H9 (cell line): ENCODE data around the gene PCSK9. TPM values are rescaled to one million over a fixed set of nuclear protein-coding genes. Genes with fewer than 3 reads are reported as not detected.

Source experiments
- DNase-seq: peaks from one replicate; pipeline ENCODE4 v3.0.0-alpha.2; 2017
- H2AFZ ChIP-seq: one replicate; pipeline ENCODE4 v1.6.1; 2013; ENCODE audit warnings: mild to moderate bottlenecking, low read length, control low read depth, moderate library complexity
- H2AK5ac ChIP-seq: 2 replicates; pipeline ENCODE4 v1.6.1; 2013; ENCODE audit warnings: low read length, control low read depth, mixed read lengths; ENCODE audit not compliant: insufficient read length
- H2BK120ac ChIP-seq: one replicate; pipeline ENCODE4 v1.6.1; 2013; ENCODE audit warnings: low read depth, mild to moderate bottlenecking, low read length, control low read depth, inconsistent platforms; ENCODE audit not compliant: poor library complexity, severe bottlenecking
- H2BK12ac ChIP-seq: 2 replicates; pipeline ENCODE4 v1.6.1; 2013; ENCODE audit warnings: low read length, control low read depth, mixed read lengths, low read depth; ENCODE audit not compliant: insufficient read length
- H2BK15ac ChIP-seq: 2 replicates; pipeline ENCODE4 v1.6.1; 2013; ENCODE audit warnings: low read depth, low read length, control low read depth
- H2BK20ac ChIP-seq: one replicate; pipeline ENCODE4 v1.6.1; 2013; ENCODE audit warnings: low read depth, mild to moderate bottlenecking, low read length, control low read depth, inconsistent platforms; ENCODE audit not compliant: poor library complexity, severe bottlenecking
- H2BK5ac ChIP-seq: 2 replicates; pipeline ENCODE4 v1.6.1; 2013; ENCODE audit warnings: low read length, control low read depth, mixed read lengths; ENCODE audit not compliant: insufficient read length
- H3K14ac ChIP-seq: 2 replicates; pipeline ENCODE4 v1.6.1; 2013; ENCODE audit warnings: low read length, control low read depth; ENCODE audit not compliant: insufficient read depth
- H3K18ac ChIP-seq: 2 replicates; pipeline ENCODE4 v1.6.1; 2013; ENCODE audit warnings: low read depth, mild to moderate bottlenecking, mixed read lengths, low read length, control low read depth; ENCODE audit not compliant: insufficient read length
- H3K23ac ChIP-seq: 2 replicates; pipeline ENCODE4 v1.6.1; 2013; ENCODE audit warnings: low read length, control low read depth, mixed read lengths, low read depth; ENCODE audit not compliant: insufficient read length
- H3K23me2 ChIP-seq: 2 replicates; pipeline ENCODE4 v1.6.1; 2013; ENCODE audit warnings: low read depth, mild to moderate bottlenecking, mixed read lengths, low read length, control low read depth; ENCODE audit not compliant: insufficient read length, poor library complexity, severe bottlenecking
- H3K27ac ChIP-seq: 2 replicates; pipeline ENCODE4 v1.5.1; 2013; ENCODE audit warnings: low read length, control low read depth, mixed read lengths, low read depth; ENCODE audit not compliant: insufficient read length
- H3K27me3 ChIP-seq: 2 replicates; pipeline ENCODE4 v1.6.1; 2013; ENCODE audit warnings: low read length, control low read depth, inconsistent platforms; ENCODE audit not compliant: insufficient read depth
- H3K4ac ChIP-seq: 2 replicates; pipeline ENCODE4 v1.6.1; 2013; ENCODE audit warnings: low read depth, mild to moderate bottlenecking, control low read depth, inconsistent platforms, low read length, moderate library complexity
- H3K4me1 ChIP-seq: 2 replicates; pipeline ENCODE4 v1.6.1; 2013; ENCODE audit warnings: low read length, control low read depth, inconsistent platforms; ENCODE audit not compliant: insufficient read depth
- H3K4me2 ChIP-seq: 2 replicates; pipeline ENCODE4 v1.6.1; 2013; ENCODE audit warnings: low read length, control low read depth, mixed read lengths; ENCODE audit not compliant: insufficient read length, insufficient read depth
- H3K56ac ChIP-seq: 2 replicates; pipeline ENCODE4 v1.6.1; 2013; ENCODE audit warnings: low read depth, mild to moderate bottlenecking, mixed read lengths, low read length, control low read depth; ENCODE audit not compliant: insufficient read length
- H3K79me1 ChIP-seq: 2 replicates; pipeline ENCODE4 v1.6.1; 2013; ENCODE audit warnings: low read depth, mild to moderate bottlenecking, moderate library complexity, low read length, control low read depth, inconsistent platforms; ENCODE audit not compliant: insufficient read depth, poor library complexity, severe bottlenecking
- H3K79me2 ChIP-seq: 2 replicates; pipeline ENCODE4 v1.6.1; 2013; ENCODE audit warnings: low read length, control low read depth, inconsistent platforms; ENCODE audit not compliant: insufficient read depth
- H3K9ac ChIP-seq: 2 replicates; pipeline ENCODE4 v1.6.1; 2013; ENCODE audit warnings: low read length, control low read depth, mixed read lengths; ENCODE audit not compliant: insufficient read length; ENCODE audit errors: extremely low read depth
- H3K9me3 ChIP-seq: one replicate; pipeline ENCODE4 v1.6.1; 2013; ENCODE audit warnings: low read depth, low read length, inconsistent platforms; ENCODE audit not compliant: control insufficient read depth
- H3T11ph ChIP-seq: one replicate; pipeline ENCODE4 v1.6.1; 2013; ENCODE audit warnings: mild to moderate bottlenecking, low read length, control low read depth, inconsistent platforms
- H4K20me1 ChIP-seq: one replicate; pipeline ENCODE4 v1.6.1; 2013; ENCODE audit not compliant: control insufficient read depth, insufficient read length, insufficient read depth
- H4K5ac ChIP-seq: 2 replicates; pipeline ENCODE4 v1.6.1; 2013; ENCODE audit warnings: low read depth, mild to moderate bottlenecking, mixed read lengths, low read length, control low read depth; ENCODE audit not compliant: insufficient read length
- H4K8ac ChIP-seq: replicated peaks from 2 replicates; pipeline ENCODE4 v1.6.1; 2013; ENCODE audit warnings: low read length, control low read depth, mixed read lengths, low read depth; ENCODE audit not compliant: insufficient read length
- H4K91ac ChIP-seq: 2 replicates; pipeline ENCODE4 v1.6.1; 2013; ENCODE audit warnings: low read depth, mild to moderate bottlenecking, moderate library complexity, mixed read lengths, low read length, control low read depth; ENCODE audit not compliant: insufficient read length
- H3K27ac Mint-ChIP-seq, 3 experiments: 2 replicates in 2 of 3; 3 replicates in 1 of 3; pipeline ENCODE4 v1.8.0; 2020 to 2021; ENCODE audit warnings: mixed read lengths in 3 of 3, mild to moderate bottlenecking in 1 of 3, moderate library complexity in 1 of 3
- H3K27me3 Mint-ChIP-seq: 2 replicates; pipeline ENCODE4 v1.8.0; 2021; ENCODE audit warnings: low read depth, mild to moderate bottlenecking, moderate library complexity, mixed read lengths
- H3K36me3 Mint-ChIP-seq, 3 experiments: 2 replicates in 2 of 3; 3 replicates in 1 of 3; pipeline ENCODE4 v1.8.0; 2020 to 2021; ENCODE audit warnings: low read depth in 3 of 3, mixed read lengths in 3 of 3; ENCODE audit not compliant: insufficient read depth in 1 of 3
- H3K4me1 Mint-ChIP-seq, 2 experiments: 2 replicates each; pipeline ENCODE4 v1.8.0; 2020; ENCODE audit warnings: mixed read lengths in 2 of 2
- H3K4me3 Mint-ChIP-seq, 2 experiments: 2 replicates in 1 of 2; 3 replicates in 1 of 2; pipeline ENCODE4 v1.8.0; 2020 to 2021; ENCODE audit warnings: mild to moderate bottlenecking in 2 of 2, mixed read lengths in 2 of 2, moderate library complexity in 1 of 2
- H3K9me3 Mint-ChIP-seq, 2 experiments: 2 replicates in 1 of 2; 3 replicates in 1 of 2; pipeline ENCODE4 v1.8.0; 2020; ENCODE audit warnings: mild to moderate bottlenecking in 2 of 2, mixed read lengths in 2 of 2, moderate library complexity in 1 of 2
- WGBS: extraction: QIAGEN DNeasy Blood & Tissue Kit; methylation state at CpG from one replicate; pipeline ENCODE4 v1.1.7; 2013; ENCODE audit warnings: missing lambda C conversion rate, low lambda C conversion rate, mixed read lengths; ENCODE audit not compliant: insufficient read length; ENCODE audit errors: extremely low coverage; 5-methylcytosine and 5-hydroxymethylcytosine counted together
- total RNA-seq: library from RNA; stranded (reverse); gene quantifications from 2 replicates; pipeline ENCODE4 v1.2.1, GENCODE V29; 2021
- TF ChIP-seq, protein P1 (sequence below): fragments of 200-600 bp; sonication (generic); conservative IDR thresholded peaks from 3 replicates; pipeline ENCODE4 v1.8.0; 2021; ENCODE audit warnings: antibody characterized with exemption, mild to moderate bottlenecking

The PCSK9 gene
- total RNA-seq, 1 experiment from 2014 or later = 75.1 TPM

DNA sequence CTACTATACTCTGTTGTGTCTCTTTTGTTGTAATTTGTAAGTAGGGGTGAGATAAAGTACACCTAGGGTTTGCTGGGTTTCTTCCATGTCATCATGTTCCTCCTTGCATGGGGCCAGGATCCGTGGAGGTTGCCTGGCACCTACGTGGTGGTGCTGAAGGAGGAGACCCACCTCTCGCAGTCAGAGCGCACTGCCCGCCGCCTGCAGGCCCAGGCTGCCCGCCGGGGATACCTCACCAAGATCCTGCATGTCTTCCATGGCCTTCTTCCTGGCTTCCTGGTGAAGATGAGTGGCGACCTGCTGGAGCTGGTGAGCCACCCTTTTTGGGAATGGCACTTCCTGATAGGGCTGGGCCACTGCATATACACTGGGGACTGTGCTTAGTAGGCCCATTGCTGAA is 4.4 kb downstream of the PCSK9 start:
- H3K4me2 ChIP-seq = no peak overlapping the region
- H3K27ac Mint-ChIP-seq = peak overlapping the region in 1 of 3 experiments; percentile 88; a peak in 1 of 7 replicates
- peaks cover 5% of the 10 kb centered on the region; the same call in 1 of the 2 replicates for H3K27me3 ChIP-seq
- H3K4me1 ChIP-seq = peaks cover 6% of the 10 kb centered on the region; the same call in 1 of the 2 replicates
- no peak overlapping the region for H2BK12ac ChIP-seq
- H3K4me1 Mint-ChIP-seq = peaks cover 34 to 35% of the 10 kb centered on the region in 2 experiments
- H3K56ac ChIP-seq = no peak overlapping the region
- peaks cover 30% of the 10 kb centered on the region for H3K27me3 Mint-ChIP-seq
- no CpG with 5 or more reads among the region's 9 CpGs for WGBS
- no peak overlapping the region for H2BK15ac ChIP-seq
- DNase-seq = no peak
- H3K9me3 ChIP-seq = no peaks in the 10 kb centered on the region
- peaks cover 18 to 49% (median 21%) of the 10 kb centered on the region in 3 experiments for H3K36me3 Mint-ChIP-seq
- H3K23ac ChIP-seq = no peak overlapping the region
- H4K8ac ChIP-seq = no peak overlapping the region
- H3K27ac ChIP-seq = no peak overlapping the region
- H3T11ph ChIP-seq = no peak overlapping the region
- H2AK5ac ChIP-seq = no peak overlapping the region
- no peak overlapping the region for H2BK120ac ChIP-seq
- peaks cover 21% of the 10 kb centered on the region for H3K23me2 ChIP-seq
- H3K9ac ChIP-seq = no peak overlapping the region
- H4K5ac ChIP-seq = no peak overlapping the region
- no peak overlapping the region for H3K18ac ChIP-seq
- TF ChIP-seq, protein P1, sequence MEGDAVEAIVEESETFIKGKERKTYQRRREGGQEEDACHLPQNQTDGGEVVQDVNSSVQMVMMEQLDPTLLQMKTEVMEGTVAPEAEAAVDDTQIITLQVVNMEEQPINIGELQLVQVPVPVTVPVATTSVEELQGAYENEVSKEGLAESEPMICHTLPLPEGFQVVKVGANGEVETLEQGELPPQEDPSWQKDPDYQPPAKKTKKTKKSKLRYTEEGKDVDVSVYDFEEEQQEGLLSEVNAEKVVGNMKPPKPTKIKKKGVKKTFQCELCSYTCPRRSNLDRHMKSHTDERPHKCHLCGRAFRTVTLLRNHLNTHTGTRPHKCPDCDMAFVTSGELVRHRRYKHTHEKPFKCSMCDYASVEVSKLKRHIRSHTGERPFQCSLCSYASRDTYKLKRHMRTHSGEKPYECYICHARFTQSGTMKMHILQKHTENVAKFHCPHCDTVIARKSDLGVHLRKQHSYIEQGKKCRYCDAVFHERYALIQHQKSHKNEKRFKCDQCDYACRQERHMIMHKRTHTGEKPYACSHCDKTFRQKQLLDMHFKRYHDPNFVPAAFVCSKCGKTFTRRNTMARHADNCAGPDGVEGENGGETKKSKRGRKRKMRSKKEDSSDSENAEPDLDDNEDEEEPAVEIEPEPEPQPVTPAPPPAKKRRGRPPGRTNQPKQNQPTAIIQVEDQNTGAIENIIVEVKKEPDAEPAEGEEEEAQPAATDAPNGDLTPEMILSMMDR = no peak
- peaks cover 18% of the 10 kb centered on the region; the same call in 1 of the 2 replicates for H3K79me2 ChIP-seq
- no peak overlapping the region for H3K14ac ChIP-seq
- no peaks in the 10 kb centered on the region for H3K79me1 ChIP-seq
- H3K4me3 Mint-ChIP-seq = no peak overlapping the region
- H3K9me3 Mint-ChIP-seq = no peaks in the 10 kb centered on the region; a peak in 1 of 5 replicates
- no peaks in the 10 kb centered on the region for H4K20me1 ChIP-seq
- H4K91ac ChIP-seq = no peak overlapping the region
- no peak overlapping the region for H2BK20ac ChIP-seq
- H3K4ac ChIP-seq = no peak overlapping the region
- H2BK5ac ChIP-seq = no peak overlapping the region
- H2AFZ ChIP-seq = no peak overlapping the region
